UCSD-AML1 (cell line): ENCODE data around the gene CTSA.

Source experiments
- DNase-seq: peaks from one replicate; lab custom pipeline; 2025; ENCODE audit not compliant: unreplicated experiment; lab: John Stamatoyannopoulos, UW

The CTSA gene

GRCh38 chr20:45934586-45935415, 43.7 kb downstream of the CTSA start, which contains the start of gene PCIF1:
PCIF1 (plus strand) TSS chr20:45934683; CDS start chr20:45939000, 4,317 bp downstream.
- DNase-seq: peak; percentile 98

- DNase-seq: no peak
Measured at GRCh38 chr20:45935416-45936046, 44.4 kb downstream of the CTSA start.

- no peak for DNase-seq
Measured at GRCh38 chr20:45937765-45938164, 46.6 kb downstream of the CTSA start.

GRCh38 chr20:45938727-45939438, 47.7 kb downstream of the CTSA start:
- DNase-seq: no peak

- DNase-seq: no peak
Measured at GRCh38 chr20:45940053-45940452, 48.9 kb downstream of the CTSA start.

- no peak for DNase-seq
Measured at GRCh38 chr20:45940469-45940868, 49.3 kb downstream of the CTSA start.

- DNase-seq: no peak
Measured at GRCh38 chr20:45943613-45944012, 52.5 kb downstream of the CTSA start.

GRCh38 chr20:45944151-45944964, 53.2 kb downstream of the CTSA start:
- DNase-seq: no peak

- DNase-seq: no peak
Measured at GRCh38 chr20:45944965-45945677, 54.0 kb downstream of the CTSA start.

GRCh38 chr20:45945678-45946148, 54.6 kb downstream of the CTSA start:
- DNase-seq: no peak

GRCh38 chr20:45946149-45946970, 55.2 kb downstream of the CTSA start:
- peak; percentile 55 for DNase-seq

GRCh38 chr20:45947110-45947866, 56.2 kb downstream of the CTSA start:
- DNase-seq: no peak

- DNase-seq: no peak
Measured at GRCh38 chr20:45948261-45948733, 57.2 kb downstream of the CTSA start.
